ENCODE results near the gene PLAAT5. TPM values are rescaled to one million over a fixed set of nuclear protein-coding genes. Genes with fewer than 3 reads are reported as not detected.
A peak's percentile ranks its signal among the peaks of the same experiment; 100 is the strongest.

PLAAT5 gene
- total and polyA plus RNA-seq, 2 donors (not counting 1 experiment from before 2014, with no cell fraction given): 0.07 to 0.50 TPM

DNA sequence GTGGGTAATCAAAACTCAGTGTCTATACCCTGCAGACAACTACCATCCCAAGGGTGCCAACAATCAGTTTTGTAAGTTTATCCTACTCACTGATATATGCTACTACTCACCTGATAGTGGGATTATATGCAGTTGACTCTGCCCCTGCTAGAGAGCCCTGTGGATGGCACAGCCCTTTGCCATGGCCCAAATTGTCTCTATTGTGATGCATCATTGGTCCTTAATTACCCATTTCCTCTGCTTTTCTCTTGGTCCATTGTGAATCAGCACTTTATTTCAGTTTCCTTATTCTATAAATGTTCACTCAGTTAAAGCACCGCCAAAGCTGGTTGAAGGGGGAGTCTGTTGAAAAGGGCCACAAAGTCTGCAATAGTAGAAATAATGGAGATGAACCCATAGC, 42.3 kb downstream of the PLAAT5 start:
- Histone ChIP-seq H3K9ac (ENCODE audit: insufficient read depth, low read length) (no peak overlapping the region), H3K36me3 (ENCODE audit: control insufficient read depth, insufficient read depth, low read length) (no peaks in the 10 kb centered on the region), H3K4me2 (ENCODE audit: extremely low read depth, insufficient read depth, low read length) (no peak overlapping the region)

DNA sequence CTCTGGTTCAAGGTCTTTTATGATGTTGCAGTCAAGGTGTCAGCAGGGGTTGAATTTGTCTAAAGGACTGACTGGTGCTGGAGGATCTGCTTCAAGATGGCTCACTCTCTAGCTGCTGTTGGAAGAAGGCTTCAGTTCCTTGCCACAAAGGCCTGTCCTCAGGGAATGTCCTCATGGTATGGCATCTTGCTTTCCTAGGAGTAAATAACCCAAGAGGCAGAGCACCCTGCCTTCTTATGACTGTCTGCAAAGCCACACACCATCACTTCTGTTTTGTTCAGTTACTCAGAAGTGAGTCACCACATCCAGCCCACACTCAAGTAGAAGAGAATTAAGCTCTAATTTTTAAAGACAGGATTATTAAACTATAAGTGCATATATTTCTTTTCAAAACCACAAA, 45.2 kb downstream of the PLAAT5 start:
- Histone ChIP-seq H3K27me3 (ENCODE audit: control insufficient read depth, insufficient read depth, low read length) (no peaks in the 10 kb centered on the region), H4K20me1 (ENCODE audit: control insufficient read depth, extremely low read depth, insufficient read depth, low read length) (no peaks in the 10 kb centered on the region), H3K79me2 (ENCODE audit: control insufficient read depth, insufficient read depth, low read length) (no peaks in the 10 kb centered on the region), H3K27ac (ENCODE audit: insufficient read depth, low read length) (no peak overlapping the region), H3K9ac (ENCODE audit: insufficient read depth, low read length) (no peak overlapping the region), H3K9me3 (ENCODE audit: control insufficient read depth, insufficient read depth, low read depth, low read length) (no peaks in the 10 kb centered on the region), H2AFZ (ENCODE audit: low read length) (no peak overlapping the region), H3K4me1 (ENCODE audit: control insufficient read depth, extremely low read depth, insufficient read depth, low read length) (no peaks in the 10 kb centered on the region), H3K4me2 (ENCODE audit: extremely low read depth, insufficient read depth, low read length) (no peak overlapping the region), H3K36me3 (ENCODE audit: control insufficient read depth, insufficient read depth, low read length) (no peaks in the 10 kb centered on the region), H3K4me3 (replicated peaks in 1 of 4; ENCODE audit: control extremely low read depth in 1 of 4, insufficient read depth in 1 of 4, low read depth in 3 of 4, low read length in 4 of 4) (no peak overlapping the region)
- no peak for TF ChIP-seq EZH2 (IDR thresholded peaks at IDR 0.05; ENCODE audit: low read length, missing control alignments)
- TF ChIP-seq, protein P1, sequence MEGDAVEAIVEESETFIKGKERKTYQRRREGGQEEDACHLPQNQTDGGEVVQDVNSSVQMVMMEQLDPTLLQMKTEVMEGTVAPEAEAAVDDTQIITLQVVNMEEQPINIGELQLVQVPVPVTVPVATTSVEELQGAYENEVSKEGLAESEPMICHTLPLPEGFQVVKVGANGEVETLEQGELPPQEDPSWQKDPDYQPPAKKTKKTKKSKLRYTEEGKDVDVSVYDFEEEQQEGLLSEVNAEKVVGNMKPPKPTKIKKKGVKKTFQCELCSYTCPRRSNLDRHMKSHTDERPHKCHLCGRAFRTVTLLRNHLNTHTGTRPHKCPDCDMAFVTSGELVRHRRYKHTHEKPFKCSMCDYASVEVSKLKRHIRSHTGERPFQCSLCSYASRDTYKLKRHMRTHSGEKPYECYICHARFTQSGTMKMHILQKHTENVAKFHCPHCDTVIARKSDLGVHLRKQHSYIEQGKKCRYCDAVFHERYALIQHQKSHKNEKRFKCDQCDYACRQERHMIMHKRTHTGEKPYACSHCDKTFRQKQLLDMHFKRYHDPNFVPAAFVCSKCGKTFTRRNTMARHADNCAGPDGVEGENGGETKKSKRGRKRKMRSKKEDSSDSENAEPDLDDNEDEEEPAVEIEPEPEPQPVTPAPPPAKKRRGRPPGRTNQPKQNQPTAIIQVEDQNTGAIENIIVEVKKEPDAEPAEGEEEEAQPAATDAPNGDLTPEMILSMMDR (conservative IDR thresholded peaks at IDR 0.05 in 1 of 2, IDR thresholded peaks at IDR 0.05 in 1 of 2; ENCODE audit: low read depth in 1 of 2, low read length in 2 of 2): no peak
- peak; percentile 2 to 55 for DNase-seq (ENCODE audit: low read depth in 2 of 2)

More for the DNA sequence above, 42.3 kb downstream of the PLAAT5 start:
- H3K4me3 ChIP-seq (replicated peaks in 1 of 4; ENCODE audit: control extremely low read depth in 1 of 4, insufficient read depth in 1 of 4, low read depth in 3 of 4, low read length in 4 of 4): no peak overlapping the region
- no peak for DNase-seq (ENCODE audit: low read depth in 2 of 2)
- H3K27me3 ChIP-seq (ENCODE audit: control insufficient read depth, insufficient read depth, low read length): no peaks in the 10 kb centered on the region
- no peaks in the 10 kb centered on the region for H4K20me1 ChIP-seq (ENCODE audit: control insufficient read depth, extremely low read depth, insufficient read depth, low read length)
- H3K9me3 ChIP-seq (ENCODE audit: control insufficient read depth, insufficient read depth, low read depth, low read length): no peaks in the 10 kb centered on the region
- H3K79me2 ChIP-seq (ENCODE audit: control insufficient read depth, insufficient read depth, low read length): no peaks in the 10 kb centered on the region
- no peak for TF ChIP-seq EZH2 (IDR thresholded peaks at IDR 0.05; ENCODE audit: low read length, missing control alignments)
- TF ChIP-seq, protein P1 (conservative IDR thresholded peaks at IDR 0.05 in 1 of 2, IDR thresholded peaks at IDR 0.05 in 1 of 2; ENCODE audit: low read depth in 1 of 2, low read length in 2 of 2): no peak
- H3K27ac ChIP-seq (ENCODE audit: insufficient read depth, low read length): no peak overlapping the region
- no peak overlapping the region for H2AFZ ChIP-seq (ENCODE audit: low read length)
- H3K4me1 ChIP-seq (ENCODE audit: control insufficient read depth, extremely low read depth, insufficient read depth, low read length): no peaks in the 10 kb centered on the region

DNA sequence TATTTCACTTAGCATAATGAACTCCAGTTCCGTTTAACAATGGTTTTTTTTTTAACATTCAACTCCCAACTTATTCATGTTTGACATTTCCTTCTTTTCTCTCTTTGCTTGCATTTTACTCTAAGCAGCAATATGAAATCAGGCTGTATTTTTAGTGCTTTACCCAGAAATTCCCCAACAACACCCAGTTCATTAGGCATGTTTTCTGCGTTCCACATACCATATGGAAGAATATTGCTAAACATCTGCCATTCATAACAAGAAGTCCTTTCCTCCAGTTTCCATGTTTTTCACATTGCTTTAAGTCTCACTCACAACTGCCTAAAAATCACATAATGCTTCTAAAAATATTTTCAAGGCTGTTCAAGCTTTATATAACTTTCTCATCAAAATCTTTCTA, 45.8 kb downstream of the PLAAT5 start:
- Histone ChIP-seq H3K79me2 (ENCODE audit: control insufficient read depth, insufficient read depth, low read length) (no peaks in the 10 kb centered on the region), H3K27me3 (ENCODE audit: control insufficient read depth, insufficient read depth, low read length) (no peaks in the 10 kb centered on the region), H4K20me1 (ENCODE audit: control insufficient read depth, extremely low read depth, insufficient read depth, low read length) (no peaks in the 10 kb centered on the region), H3K4me1 (ENCODE audit: control insufficient read depth, extremely low read depth, insufficient read depth, low read length) (no peaks in the 10 kb centered on the region), H3K36me3 (ENCODE audit: control insufficient read depth, insufficient read depth, low read length) (no peaks in the 10 kb centered on the region), H3K4me3 (replicated peaks in 1 of 4; ENCODE audit: control extremely low read depth in 1 of 4, insufficient read depth in 1 of 4, low read depth in 3 of 4, low read length in 4 of 4) (no peak overlapping the region), H3K27ac (ENCODE audit: insufficient read depth, low read length) (no peak overlapping the region), H3K4me2 (ENCODE audit: extremely low read depth, insufficient read depth, low read length) (no peak overlapping the region), H2AFZ (ENCODE audit: low read length) (no peak overlapping the region), H3K9me3 (ENCODE audit: control insufficient read depth, insufficient read depth, low read depth, low read length) (no peaks in the 10 kb centered on the region), H3K9ac (ENCODE audit: insufficient read depth, low read length) (no peak overlapping the region)
- TF ChIP-seq, protein P1 (conservative IDR thresholded peaks at IDR 0.05 in 1 of 2, IDR thresholded peaks at IDR 0.05 in 1 of 2; ENCODE audit: low read depth in 1 of 2, low read length in 2 of 2): no peak
- TF ChIP-seq EZH2 (IDR thresholded peaks at IDR 0.05; ENCODE audit: low read length, missing control alignments): no peak
- DNase-seq (ENCODE audit: low read depth in 2 of 2): no peak
